SK-N-SH treated with all-trans-retinoic acid at 6 μM for 48 hours (cell line): ENCODE results near the gene ONECUT3.

Experiments used
- ATAC-seq: fragments of 200-7000 bp; cut with Tn5 transposase; 3 replicates; pipeline ENCODE4 v1.9.1; 2020; ENCODE audit warnings: mild to moderate bottlenecking, moderate library complexity
- ARNTL ChIP-seq: fragments of 450-650 bp; formaldehyde crosslinking; IDR thresholded peaks from 2 replicates; pipeline ENCODE4 v1.5.0; 2020; ENCODE audit warnings: low read depth, mild to moderate bottlenecking, moderate library complexity, borderline replicate concordance
- BACH2 ChIP-seq: fragments of 250-450 bp; sonication (Bioruptor Pico); IDR thresholded peaks from 2 replicates; pipeline ENCODE4 v1.9.0; 2021; ENCODE audit warnings: mild to moderate bottlenecking, borderline replicate concordance
- CREB5 ChIP-seq: fragments of 250-450 bp; sonication (Bioruptor Pico); IDR thresholded peaks from 2 replicates; pipeline ENCODE4 v1.5.1; 2020; ENCODE audit warnings: low read depth, mild to moderate bottlenecking, moderate library complexity
- CSDC2 ChIP-seq: fragments of 250-450 bp; sonication (Bioruptor Pico); IDR thresholded peaks from 2 replicates; pipeline ENCODE4 v1.5.0; 2020; ENCODE audit warnings: mild to moderate bottlenecking, moderate library complexity
- CSRNP3 ChIP-seq: fragments of 250-450 bp; sonication (Bioruptor Pico); IDR thresholded peaks from 2 replicates; pipeline ENCODE4 v1.5.1; 2021; ENCODE audit warnings: mild to moderate bottlenecking, moderate library complexity
- ESRRG ChIP-seq: fragments of 250-450 bp; sonication (Bioruptor Pico); IDR thresholded peaks from 2 replicates; pipeline ENCODE4 v1.6.1; 2021; ENCODE audit warnings: mild to moderate bottlenecking
- ISL1 ChIP-seq: fragments of 250-450 bp; sonication (Bioruptor Pico); IDR thresholded peaks from 2 replicates; pipeline ENCODE4 v2.1.2; 2022; ENCODE audit warnings: mild to moderate bottlenecking, moderate library complexity
- PATZ1 ChIP-seq: fragments of 250-450 bp; sonication (Bioruptor Pico); IDR thresholded peaks from 2 replicates; pipeline ENCODE4 v1.8.0; 2020; ENCODE audit warnings: mild to moderate bottlenecking, moderate library complexity, borderline replicate concordance
- POU6F1 ChIP-seq: fragments of 250-450 bp; sonication (Bioruptor Pico); IDR thresholded peaks from 2 replicates; pipeline ENCODE4 v1.8.0; 2021; ENCODE audit warnings: low read depth, mild to moderate bottlenecking, moderate library complexity, borderline replicate concordance
- PPARA ChIP-seq: fragments of 250-450 bp; sonication (Bioruptor Pico); IDR thresholded peaks from 2 replicates; pipeline ENCODE4 v1.5.0; 2020; ENCODE audit warnings: mild to moderate bottlenecking, borderline replicate concordance
- RARB ChIP-seq: fragments of 250-450 bp; sonication (Bioruptor Pico); IDR thresholded peaks from 2 replicates; pipeline ENCODE4 v1.8.0; 2021; ENCODE audit warnings: mild to moderate bottlenecking, moderate library complexity
- SNAI2 ChIP-seq: fragments of 250-450 bp; sonication (Bioruptor Pico); IDR thresholded peaks from 2 replicates; pipeline ENCODE4 v1.5.0; 2020; ENCODE audit warnings: mild to moderate bottlenecking, moderate library complexity
- TCF4 ChIP-seq: fragments of 250-450 bp; sonication (Bioruptor Pico); IDR thresholded peaks from 2 replicates; pipeline ENCODE4 v1.8.0; 2021; ENCODE audit warnings: mild to moderate bottlenecking, moderate library complexity, borderline replicate concordance
- TOX ChIP-seq: fragments of 250-450 bp; sonication (Bioruptor Pico); IDR thresholded peaks from 2 replicates; pipeline ENCODE4 v1.8.0; 2021; ENCODE audit warnings: mild to moderate bottlenecking, moderate library complexity, borderline replicate concordance
- TSHZ2 ChIP-seq: fragments of 250-450 bp; sonication (Bioruptor Pico); IDR thresholded peaks from 2 replicates; pipeline ENCODE4 v1.5.0; 2020; ENCODE audit warnings: mild to moderate bottlenecking, moderate library complexity
- ZFP30 ChIP-seq: fragments of 450-650 bp; formaldehyde crosslinking; IDR thresholded peaks from 2 replicates; pipeline ENCODE4 v1.5.0; 2022; ENCODE audit warnings: mild to moderate bottlenecking, moderate library complexity
- ZNF565 ChIP-seq: fragments of 450-650 bp; formaldehyde crosslinking; conservative IDR thresholded peaks from 2 replicates; pipeline ENCODE4 v1.5.0; 2020; ENCODE audit warnings: low read depth, mild to moderate bottlenecking, moderate library complexity
- ZNF70 ChIP-seq: fragments of 450-650 bp; formaldehyde crosslinking; IDR thresholded peaks from 2 replicates; pipeline ENCODE4 v1.5.0; 2020; ENCODE audit warnings: mild to moderate bottlenecking, moderate library complexity
- ZNF8 ChIP-seq: fragments of 450-650 bp; formaldehyde crosslinking; IDR thresholded peaks from 2 replicates; pipeline ENCODE4 v1.5.0; 2020; ENCODE audit warnings: mild to moderate bottlenecking, moderate library complexity

Gene ONECUT3

GRCh38 chr19:1815605-1816529, 62.6 kb downstream of the ONECUT3 start:
- no peak for ATAC-seq
- TF ChIP-seq ISL1 (CRISPR knock-in tag) = no peak
- TF ChIP-seq PPARA (CRISPR knock-in tag) = no peak
- TF ChIP-seq RARB = no peak
- no peak for TF ChIP-seq ZNF70 (CRISPR knock-in tag)
- no peak for TF ChIP-seq POU6F1 (CRISPR knock-in tag)
- no peak for TF ChIP-seq SNAI2 (CRISPR knock-in tag)
- TF ChIP-seq, all 23 proteins: peak for 0

GRCh38 chr19:1816530-1817298, 63.4 kb downstream of the ONECUT3 start:
- no peak for TF ChIP-seq ZFP30 (CRISPR knock-in tag)
- TF ChIP-seq ISL1 (CRISPR knock-in tag) = no peak
- no peak for TF ChIP-seq ZNF565 (CRISPR knock-in tag)
- no peak for TF ChIP-seq BACH2 (CRISPR knock-in tag)
- no peak for TF ChIP-seq ESRRG (CRISPR knock-in tag)
- no peak for TF ChIP-seq PATZ1
- no peak for TF ChIP-seq ZNF8 (CRISPR knock-in tag)
- no peak for ATAC-seq

GRCh38 chr19:1817553-1818179, 64.4 kb downstream of the ONECUT3 start:
- TF ChIP-seq BACH2 (CRISPR knock-in tag) (no peak), CREB5 (no peak), SNAI2 (CRISPR knock-in tag) (no peak), CSRNP3 (CRISPR knock-in tag) (no peak), ESRRG (CRISPR knock-in tag) (no peak), ZNF70 (CRISPR knock-in tag) (no peak), RARB (no peak), PATZ1 (no peak), TCF4 (no peak), CSDC2 (no peak), TSHZ2 (no peak), POU6F1 (CRISPR knock-in tag) (no peak), ARNTL (CRISPR knock-in tag) (no peak), ZNF565 (CRISPR knock-in tag) (no peak), ISL1 (CRISPR knock-in tag) (no peak), TOX (no peak)
- no peak for ATAC-seq
